Measurements from ENCODE around the gene PEDS1.

Gene PEDS1

DNA sequence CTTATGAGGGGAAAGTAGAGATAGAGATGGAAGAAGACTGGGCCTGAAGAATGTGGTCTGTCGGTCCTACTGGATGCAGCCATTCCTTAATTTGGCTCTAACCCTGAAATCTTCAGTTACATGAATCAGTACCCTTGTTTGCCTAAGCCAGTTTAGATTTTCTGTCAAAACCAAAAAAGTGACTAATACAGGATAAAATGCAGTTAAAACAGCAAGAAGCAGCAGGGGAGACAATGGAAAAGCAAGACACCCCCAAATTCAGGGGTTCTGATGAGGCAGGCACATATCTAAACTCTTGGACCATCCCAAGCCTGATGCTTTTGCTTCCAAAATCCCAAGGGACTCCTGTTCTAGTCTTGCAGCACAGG lies 23.2 kb downstream of the PEDS1 start:
- DNase-seq: no peak

DNA sequence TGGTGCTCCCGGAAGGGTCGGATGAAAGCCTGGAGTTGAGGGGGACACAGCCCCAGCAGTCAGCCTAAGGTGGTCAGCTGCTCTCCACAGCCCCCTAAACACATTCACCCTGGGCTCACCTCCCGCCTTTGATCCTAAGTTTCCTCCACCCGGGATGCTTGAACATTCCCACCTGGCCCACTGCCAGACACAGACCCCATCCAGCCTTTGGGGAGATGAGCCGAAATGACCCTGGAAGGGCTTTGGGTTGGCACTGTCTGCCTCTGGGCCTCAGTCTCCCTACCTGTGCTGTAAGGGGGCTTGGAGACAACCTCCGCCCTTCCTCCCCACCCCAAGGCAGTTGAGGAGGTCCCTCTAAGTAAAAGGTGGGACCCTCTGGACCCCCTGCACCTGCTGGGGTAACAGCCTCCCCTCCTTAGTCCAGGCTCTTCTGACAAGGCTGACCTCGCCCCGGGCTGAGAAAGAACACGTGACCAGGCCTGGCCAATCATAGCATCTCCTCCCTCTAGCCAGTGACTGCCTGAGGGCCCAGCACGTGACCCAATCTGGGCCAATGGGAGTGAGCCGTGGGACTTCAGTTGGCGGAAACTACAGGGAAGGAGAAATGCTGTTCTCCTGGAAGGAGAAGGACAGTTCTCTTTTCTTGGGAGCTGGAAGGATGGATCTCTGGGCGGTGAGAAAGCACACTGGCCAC lies 23.7 kb downstream of the PEDS1 start:
- no peak for DNase-seq

DNA sequence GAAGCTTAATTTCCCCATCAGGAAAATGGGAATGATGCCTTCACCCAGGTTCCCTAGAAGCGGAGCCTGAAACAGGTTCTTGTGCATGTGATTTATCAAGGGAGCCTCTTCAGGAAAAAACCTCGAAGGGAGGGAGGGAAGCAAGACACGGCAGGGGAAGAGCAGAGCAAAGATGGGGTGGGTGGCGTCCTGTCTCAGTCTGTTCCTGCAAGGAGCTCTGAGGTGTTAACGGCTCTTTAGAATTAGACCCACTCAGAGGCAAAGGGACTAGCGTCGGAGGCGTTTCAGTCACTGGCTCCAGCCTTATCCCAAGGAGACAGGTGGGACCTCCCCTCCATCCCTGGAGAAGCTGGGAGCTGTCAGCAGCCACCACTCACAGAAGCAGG lies 25.0 kb downstream of the PEDS1 start:
- no peak for DNase-seq

DNA sequence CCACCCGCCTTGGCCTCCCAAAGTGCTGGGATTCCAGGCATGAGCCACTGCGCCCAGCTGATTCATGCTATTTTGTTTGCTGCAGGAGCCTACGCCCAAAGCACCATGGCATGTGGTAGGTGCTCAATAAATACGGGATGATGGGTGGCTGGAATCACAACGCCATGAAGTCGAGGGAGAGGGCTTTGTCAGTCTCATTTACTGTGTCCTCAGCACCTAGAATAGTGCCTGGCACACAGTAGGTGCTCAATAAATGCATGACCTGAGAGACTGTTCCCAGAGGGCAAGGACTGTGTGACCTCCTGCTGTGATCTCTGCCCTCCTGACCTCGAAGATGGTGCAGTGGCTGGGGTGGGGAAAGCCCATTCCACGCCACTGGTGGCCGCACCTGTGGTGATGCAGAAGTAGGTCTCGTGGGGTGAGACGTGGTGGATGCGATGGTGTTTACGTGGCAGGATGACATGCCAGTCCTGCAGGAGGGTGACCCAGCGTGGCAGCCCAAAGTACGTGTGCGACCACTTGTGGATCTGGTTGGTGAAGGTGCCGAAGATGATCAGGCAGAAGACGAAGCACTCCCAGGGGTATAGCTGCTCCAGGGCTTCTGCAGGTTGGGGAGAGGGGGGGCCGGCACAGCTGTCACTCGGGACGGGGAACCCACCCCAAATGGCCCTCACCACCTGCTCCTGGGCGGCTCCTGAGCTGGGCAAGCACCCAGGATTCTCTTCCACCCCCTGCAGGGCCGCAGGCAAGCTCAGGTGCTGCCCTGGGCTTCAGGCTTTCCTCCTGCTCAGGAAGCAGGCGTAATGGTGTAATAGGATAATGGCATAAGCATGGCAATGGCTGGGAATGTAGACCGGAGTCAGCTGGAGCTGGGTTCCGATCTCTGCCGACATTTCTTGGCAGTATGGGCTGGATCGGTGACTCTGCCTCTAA lies 25.7 kb downstream of the PEDS1 start:
- no peak for DNase-seq

DNA sequence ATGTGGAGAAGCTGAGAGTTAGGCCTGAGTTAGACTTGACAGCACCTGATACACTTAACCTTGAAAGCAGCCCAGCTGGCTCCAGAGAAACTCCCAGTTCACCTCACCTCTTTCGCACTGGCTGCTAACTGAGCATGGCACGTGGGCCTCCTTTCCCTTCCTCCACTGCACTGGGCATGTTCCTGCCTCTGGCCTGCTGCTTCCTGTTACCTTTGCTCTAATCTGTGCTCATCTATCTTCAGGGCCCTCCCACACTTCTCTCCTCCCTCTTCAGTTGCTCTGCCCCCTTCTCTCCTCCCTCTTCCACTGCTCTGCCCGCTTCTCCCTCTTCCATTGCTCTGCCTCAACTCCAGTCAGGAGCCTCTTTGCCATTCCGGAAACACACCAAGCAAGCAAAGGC lies 26.9 kb downstream of the PEDS1 start:
- no peak for DNase-seq

DNA sequence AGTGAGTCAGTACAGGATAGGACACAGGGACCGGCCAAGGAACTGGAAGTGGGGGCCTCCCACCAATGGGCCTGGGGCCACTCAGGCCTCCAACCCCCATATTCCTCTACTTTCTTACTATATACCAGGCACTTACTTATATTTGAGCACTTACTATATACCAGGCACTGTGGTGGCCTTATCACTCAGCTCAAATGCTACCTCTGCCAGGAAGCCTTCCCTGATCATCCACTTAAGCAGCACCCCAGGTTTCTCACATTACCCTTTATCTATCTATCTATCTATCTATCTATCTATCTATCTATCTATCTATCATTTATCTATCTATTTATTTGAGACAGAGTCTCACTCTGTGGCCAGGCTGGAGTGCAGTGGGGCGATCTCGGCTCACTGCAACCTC lies 28.2 kb downstream of the PEDS1 start:
- DNase-seq: no peak

DNA sequence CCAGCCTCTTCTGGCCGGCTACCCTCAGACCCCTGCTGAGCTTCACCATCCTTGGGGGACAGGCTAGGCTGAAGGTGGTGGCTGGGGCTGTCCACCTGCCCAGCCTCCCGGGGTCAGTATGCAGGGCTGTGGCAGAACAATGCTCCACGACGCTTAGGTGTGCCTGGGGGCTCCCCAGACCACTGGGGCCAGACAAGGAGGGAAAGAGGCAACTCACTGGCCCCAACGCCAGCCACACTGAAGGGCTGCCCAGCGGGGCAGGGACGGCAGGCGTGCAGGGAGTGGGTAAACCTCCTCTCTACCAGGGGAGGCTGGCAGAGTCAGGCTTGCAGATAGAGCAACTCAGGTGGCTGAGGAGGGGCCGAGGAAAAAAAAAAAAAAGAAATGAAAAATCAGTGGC lies 29.0 kb downstream of the PEDS1 start:
- no peak for DNase-seq

DNA sequence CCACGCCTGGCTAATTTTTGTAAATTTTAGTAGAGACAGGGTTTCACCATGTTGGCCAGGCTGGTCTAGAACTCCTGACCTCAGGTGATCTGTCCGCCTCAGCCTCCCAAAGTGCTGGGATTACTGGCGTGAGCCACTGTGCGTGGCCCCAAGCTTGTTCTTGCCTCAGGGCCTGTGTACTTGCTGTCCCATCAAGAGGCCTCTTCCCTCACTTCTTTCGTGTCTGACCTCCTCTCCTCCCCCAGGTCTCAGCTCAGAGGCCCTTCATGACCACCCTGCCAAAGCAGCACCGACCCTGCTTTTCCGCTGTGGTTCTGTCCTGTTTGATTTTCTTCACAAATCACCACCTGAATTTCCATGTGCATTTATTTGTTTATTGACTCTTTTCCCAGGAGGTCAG lies 30.1 kb downstream of the PEDS1 start:
- no peak for DNase-seq

DNA sequence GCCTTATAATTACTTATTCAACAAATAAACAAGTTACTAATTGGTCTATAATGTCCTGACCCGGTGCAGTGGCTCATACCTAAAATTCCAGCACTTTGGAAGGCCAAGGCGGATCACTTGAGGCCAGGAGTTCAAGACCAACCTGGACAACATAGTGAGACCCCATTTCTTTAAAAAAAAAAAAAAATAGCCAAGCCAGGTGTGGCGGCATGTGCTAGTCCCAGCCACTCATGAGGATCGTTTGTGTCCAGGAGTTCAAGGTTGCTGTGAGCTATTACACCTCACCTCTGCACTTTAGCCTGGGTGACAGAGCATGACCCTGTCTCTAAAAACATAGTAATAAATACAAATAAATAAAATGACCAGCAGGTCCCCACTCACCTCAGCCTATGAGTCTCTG lies 30.8 kb downstream of the PEDS1 start:
- DNase-seq: no peak

DNA sequence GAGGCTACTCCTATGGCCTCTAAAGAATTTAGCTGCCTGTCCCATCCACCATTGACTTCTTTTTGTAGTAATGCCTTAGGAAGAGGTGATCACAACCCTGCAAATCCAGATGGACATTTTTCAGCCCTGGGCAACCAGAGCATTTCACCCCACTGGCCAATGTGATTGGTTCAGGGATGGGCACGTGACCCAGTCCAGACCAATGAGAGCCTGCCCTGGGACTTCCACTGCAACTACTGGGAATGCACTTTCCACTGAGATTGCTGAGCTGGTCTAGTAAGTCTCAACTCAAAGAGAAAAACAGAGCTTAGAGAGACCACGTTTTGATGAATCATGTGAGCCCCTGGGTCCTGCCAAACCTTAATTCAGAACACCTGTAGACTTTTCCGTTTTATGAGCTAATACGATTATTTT lies 31.7 kb downstream of the PEDS1 start:
- DNase-seq: no peak

DNA sequence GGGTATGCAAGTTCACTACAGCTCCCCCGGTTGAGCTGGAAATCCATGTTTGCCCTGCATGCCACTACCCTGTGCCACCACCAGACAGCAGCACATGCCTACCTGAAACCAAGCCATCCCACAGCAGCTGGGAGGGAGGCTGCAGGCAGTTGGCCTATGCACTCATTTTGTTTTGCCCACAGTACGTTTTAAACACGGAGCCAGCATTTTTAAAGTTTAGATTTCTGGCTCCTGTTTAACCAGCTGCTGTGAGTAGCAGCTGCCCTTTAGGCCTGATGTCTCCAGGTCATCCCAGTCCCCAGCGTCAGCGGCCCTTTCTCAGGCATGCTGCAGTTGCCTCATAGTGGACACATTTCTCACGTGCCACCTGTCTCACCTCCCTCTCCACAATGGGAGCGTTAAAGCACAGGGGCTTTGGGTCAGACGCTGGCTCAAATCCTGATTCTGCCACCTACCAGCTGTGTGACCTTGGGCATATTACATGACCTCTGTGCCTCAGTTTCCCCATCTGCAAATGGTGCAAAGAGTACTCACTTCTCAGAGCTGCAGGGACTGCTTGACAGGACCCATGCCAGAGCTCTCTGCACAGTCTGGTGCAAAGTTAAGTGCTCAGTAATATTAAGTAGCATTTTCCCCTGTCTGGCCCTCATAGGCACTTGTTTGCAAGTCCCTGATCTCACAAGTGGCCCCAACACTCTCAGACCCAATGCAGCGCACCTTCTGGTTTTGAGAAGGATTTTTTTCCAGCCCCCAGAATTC lies 32.4 kb downstream of the PEDS1 start:
- DNase-seq: no peak

DNA sequence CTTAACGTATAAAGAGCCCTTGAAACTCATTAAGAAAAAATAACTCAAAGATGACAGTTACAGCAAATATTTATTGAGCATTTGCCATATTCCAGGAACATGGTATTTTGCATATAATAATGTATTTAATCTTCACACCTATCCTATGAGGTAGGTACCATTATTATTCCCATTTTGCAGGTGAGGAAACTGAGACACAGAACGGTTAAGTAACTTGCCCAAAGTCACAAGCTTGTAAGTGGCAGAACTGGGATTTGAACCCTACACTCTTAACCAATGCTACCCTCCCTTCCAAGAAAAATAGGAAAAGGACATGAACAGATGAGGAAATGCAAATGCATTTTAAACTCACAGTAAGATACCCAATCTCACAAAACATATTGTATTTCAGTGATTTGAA lies 35.3 kb downstream of the PEDS1 start:
- DNase-seq: no peak

DNA sequence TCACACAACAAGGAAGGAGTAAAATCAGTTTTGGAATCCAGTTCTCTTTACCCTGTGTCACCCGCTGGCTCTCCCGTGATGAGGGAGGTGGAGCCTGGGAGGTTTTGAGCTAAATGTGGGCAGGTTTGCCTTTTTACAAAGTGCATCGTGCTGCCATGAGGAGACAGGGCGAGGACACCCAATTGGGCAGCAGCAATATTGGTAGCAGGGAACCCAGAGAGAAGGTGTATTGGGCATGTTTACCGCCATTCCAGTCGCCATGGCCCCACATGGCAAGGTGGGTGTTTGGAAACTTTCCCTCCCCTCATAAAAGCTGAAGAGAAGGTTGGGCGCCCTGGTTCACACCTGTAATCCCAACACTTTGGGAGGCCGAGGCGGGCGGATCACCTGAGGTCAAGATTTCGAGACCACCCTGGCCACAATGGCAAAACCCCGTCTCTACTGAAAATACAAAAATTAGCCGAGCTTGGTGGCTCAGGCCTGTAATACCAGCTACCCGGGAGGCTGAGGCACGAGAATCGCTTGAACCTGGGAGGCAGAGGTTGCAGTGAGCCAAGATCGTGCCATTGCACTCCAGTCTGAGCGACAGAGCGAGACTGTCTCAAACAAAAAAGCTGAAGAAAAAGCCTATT lies 37.0 kb downstream of the PEDS1 start:
- DNase-seq: no peak

DNA sequence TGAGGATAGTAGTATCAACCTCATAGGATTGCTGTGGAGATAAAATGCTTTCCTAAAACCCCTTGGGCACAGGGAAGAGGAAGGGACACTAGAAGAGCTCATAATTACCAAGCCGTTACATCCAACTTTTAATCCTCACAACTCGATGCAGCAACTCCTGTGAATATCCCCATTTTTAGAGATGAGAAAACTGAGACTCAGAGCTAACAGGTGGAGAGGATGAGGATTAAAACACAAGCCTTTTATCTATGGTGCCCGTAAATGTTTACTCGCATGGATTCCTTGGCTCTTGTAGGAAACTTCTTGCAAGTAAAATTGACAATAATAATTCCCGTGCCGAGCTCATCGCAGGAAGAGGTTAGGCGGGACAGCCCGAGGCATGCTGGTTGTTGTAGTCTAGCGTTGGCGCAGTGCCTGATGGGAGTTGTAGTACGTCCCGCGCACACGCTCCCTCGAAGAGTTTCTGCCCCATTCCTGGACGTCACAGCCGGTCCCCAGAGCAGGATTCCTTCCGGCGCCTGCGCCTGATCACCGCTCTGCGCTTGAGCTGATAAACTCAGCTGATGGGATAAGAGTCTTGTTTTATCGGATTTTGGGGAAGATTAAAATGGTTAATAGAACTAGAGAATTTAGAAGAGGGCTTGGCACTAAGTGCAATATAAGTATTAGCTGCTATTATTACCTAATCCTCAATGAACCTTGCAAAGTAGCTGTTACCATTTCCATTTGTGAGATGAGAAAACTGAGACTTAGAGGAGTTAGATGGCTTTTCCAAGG lies 37.7 kb downstream of the PEDS1 start:
- peak; percentile 17 to 88 for DNase-seq

DNA sequence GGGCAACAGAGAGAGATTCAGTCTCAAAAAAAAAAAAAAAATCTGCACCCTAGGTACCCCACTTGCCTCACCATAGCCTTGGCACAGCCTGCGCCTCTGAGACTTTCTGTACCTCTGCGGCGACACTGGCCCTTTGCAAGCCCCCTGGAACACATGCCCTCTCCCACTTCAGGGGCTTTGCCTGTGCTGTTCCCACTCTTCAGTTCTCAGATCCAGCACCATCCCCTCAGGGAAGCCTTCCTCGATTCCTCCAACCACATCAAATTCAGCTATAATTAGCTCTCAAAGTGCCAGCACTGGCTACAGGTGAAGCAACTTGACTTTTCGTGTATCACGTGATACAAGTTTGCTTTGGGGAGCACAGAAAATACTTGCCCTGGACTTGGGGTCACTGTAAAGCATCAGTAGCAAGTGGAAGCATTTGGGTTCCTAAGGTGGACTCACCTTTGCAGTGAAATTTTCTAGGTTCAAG lies 38.4 kb downstream of the PEDS1 start:
- DNase-seq: no peak

DNA sequence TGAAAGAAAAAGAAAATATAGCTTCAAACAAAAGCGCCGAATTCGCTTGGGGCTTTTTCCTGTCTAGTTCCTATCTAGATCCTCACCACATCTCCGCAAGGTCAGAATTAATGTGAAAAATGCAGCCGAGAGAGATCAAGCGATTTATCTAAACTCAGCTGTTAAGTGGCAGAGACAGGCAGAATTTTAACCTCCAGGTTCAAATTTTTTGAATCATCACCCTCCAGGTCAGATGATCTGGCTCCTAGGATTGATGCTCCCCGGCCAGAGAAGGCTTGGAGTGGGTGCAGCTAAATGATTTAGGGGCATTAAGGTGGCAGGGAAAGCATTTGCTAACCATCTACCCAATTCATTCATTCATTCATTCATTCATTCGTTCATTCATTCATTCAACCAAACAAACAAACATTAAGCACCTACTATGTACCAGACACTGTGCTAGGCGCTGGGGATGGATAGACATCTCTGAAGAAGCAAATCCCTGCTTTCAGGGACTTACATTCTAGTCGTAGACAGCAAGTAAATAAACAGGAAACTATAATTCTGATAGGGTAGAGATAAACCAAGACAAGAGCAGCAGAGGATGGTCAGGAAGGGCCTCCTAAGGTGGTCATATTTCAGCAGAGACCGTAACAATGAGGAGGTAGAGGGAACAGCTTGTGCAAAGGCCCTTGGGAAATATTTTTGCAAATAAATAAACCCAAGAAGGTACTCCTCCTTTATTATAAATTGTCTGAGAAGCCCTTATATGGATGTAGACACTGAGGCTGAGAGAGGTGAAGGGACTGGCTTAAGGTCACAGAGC lies 39.9 kb downstream of the PEDS1 start:
- no peak for DNase-seq

DNA sequence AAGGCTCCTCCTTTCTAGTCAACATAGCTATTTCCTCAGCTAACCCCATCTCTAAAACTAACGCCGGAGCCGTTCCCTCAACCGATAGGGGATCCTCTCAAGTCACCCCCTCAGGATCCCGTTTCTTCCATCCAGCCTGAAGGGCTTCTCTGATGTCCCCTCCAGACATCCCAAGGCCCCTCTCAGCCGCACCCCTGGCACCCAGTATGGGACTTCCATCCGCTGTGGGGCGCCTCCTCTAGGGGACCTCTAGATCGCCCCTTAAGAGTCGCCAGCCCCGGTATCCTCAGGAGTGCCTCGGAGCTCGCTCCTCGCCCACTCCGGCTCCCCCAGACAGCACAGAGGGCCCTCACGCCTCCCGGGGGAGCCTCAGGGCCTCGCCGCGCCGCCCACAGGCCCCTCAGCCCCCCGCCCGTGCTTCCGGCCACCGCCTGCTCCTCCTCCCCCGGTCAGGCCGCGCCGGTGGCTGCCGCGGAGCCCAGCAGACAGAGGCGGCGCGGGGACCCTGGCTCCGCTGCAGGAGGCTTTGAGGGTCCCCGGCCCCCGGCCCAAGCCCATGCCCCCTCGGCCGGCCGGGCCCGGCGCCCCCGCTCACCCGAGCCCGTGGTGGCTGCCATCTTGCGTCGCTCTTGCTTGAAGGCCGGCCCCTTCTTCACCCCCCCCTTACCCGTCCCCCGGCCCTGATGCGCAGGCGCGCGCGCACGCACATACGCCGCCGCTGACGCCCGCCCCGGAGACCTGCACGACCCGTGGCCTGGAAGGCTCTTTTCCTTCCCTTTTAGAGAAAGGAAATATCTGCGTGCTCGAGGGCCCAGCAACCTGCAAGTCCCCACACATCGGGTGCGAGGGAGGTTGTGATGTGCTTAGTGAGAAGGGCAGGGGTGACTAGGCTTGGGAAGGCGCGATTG lies 40.8 kb downstream of the PEDS1 start, which contains the start of gene UBE2V1:
UBE2V1 (minus strand) TSS at position 639 of the 908 bp plus-strand sequence; CDS start at position 617, 22 bp downstream.
- DNase-seq: peak; percentile 33 to 62

DNA sequence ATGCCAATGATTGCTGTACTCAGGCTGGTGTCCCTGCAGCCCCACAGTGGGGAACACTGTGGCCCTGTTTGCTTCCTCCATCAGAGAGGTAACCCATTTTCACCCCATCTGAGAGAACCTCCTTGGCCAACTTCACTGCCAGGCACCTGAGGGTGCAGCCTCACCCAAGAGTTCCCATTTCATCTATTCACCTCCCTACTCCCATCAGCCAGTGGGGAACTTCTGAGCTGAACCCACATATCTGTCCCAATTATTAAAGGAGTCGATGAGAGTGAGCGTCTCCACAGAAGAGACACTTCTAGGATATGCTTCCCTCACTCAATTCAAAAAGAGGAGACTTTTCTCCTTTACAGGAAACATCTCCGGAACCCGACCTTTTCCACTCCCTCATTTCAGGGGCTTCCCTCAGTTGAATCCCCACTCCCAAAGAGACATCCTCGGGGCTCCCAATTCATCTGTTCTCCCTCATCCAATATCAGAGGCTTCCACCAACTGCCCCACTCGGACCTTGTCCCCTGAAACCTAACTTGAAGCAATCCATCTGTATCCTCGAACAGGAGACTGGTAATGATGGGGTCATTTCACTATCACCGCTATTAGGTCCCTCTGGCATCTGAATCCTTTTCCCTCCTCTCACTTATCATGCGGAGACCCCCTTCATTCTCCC lies 41.6 kb downstream of the PEDS1 start:
- DNase-seq: no peak

DNA sequence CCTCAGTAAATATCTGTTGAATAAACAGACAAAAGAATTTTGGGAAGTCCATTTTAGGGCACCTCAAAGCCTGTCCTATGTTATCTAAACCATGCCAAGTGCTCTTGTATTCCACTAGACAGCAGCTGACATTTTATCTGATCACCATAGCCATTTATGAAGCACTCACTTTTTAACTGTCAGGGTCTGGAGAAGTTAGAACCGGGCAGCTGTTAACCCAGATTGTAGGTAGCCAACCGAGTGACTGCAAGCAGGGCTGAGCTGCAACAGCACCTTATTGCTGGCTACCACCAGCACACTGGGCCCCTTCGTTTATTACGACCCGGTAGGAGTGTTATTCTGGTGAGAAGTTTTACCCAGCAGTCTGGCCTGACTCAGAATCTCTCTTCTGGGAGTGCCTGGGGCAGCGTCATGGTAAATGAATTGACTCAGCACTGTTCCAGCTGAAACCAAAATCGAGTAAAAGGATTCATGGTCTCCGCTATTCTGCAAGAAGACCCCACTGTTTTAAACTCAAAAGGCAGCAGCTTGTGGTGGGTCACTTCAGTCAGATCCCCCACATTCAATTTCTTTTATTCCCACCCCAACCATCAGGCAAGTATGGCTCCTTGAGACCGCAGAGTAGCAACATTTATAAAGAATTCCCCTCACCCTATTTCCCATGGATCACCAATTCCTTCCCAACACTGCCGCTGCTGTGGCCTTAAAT lies 42.2 kb downstream of the PEDS1 start:
- no peak for DNase-seq
